IMR-90 (cell line): ENCODE data around the gene BHLHE23. TPM values are rescaled to one million over a fixed set of nuclear protein-coding genes. Genes with fewer than 3 reads are reported as not detected.

Experiments used
- ATAC-seq: fragments of 200-7000 bp; cut with Tn5 transposase; 2 replicates; pipeline ENCODE4 v1.9.1; 2020; ENCODE audit warnings: low read depth, mild to moderate bottlenecking, moderate library complexity
- BruUV-seq: library from RNA; stranded (reverse); fragments of 400-500 nt; replicated peaks from 2 replicates; lab custom pipeline; 2021; lab: Mats Ljungman, UMichigan
- CTCF ChIA-PET: fragments of 300-600 bp; formaldehyde crosslinking; extraction: SDS; loops from one replicate; lab custom pipeline; 2021; ENCODE audit warnings: antibody characterized with exemption; lab: Yijun Ruan, JAX
- POLR2A ChIA-PET: fragments of 300-600 bp; sonication (Branson Sonifier 250); formaldehyde crosslinking; loops from one replicate; lab custom pipeline; 2022; ENCODE audit warnings: antibody characterized with exemption; ENCODE audit not compliant: unreplicated experiment; lab: Charles Lee
- DNase-seq: peaks from one replicate; pipeline ENCODE4 v3.0.0; 2013
- H2AFZ ChIP-seq: replicated peaks from 2 replicates; pipeline ENCODE3; 2013; ENCODE audit warnings: low read length, mild to moderate bottlenecking; ENCODE audit not compliant: poor library complexity
- H2AK5ac ChIP-seq: 2 replicates; pipeline ENCODE4 v1.6.1; 2013; ENCODE audit warnings: low read depth, low read length, inconsistent platforms
- H2AK9ac ChIP-seq: replicated peaks from 2 replicates; pipeline ENCODE3; 2013; ENCODE audit warnings: mild to moderate bottlenecking, low read depth, low read length, moderate library complexity; ENCODE audit not compliant: poor library complexity
- H2BK120ac ChIP-seq: 2 replicates; pipeline ENCODE4 v1.6.1; 2013; ENCODE audit warnings: low read depth, low read length, inconsistent platforms
- H2BK15ac ChIP-seq: 3 replicates; pipeline ENCODE4 v1.6.1; 2013; ENCODE audit warnings: low read depth, low read length, inconsistent platforms
- H2BK20ac ChIP-seq: 2 replicates; pipeline ENCODE4 v1.6.1; 2013; ENCODE audit warnings: low read depth, mild to moderate bottlenecking, inconsistent platforms, low read length, moderate library complexity
- H2BK5ac ChIP-seq: 2 replicates; pipeline ENCODE4 v1.6.1; 2013; ENCODE audit warnings: mild to moderate bottlenecking, low read depth, low read length, inconsistent platforms; ENCODE audit not compliant: poor library complexity, severe bottlenecking
- H3K14ac ChIP-seq: replicated peaks from 2 replicates; pipeline ENCODE4 v1.6.1; 2013; ENCODE audit warnings: low read depth, low read length, inconsistent platforms
- H3K18ac ChIP-seq: 2 replicates; pipeline ENCODE4 v1.6.1; 2013; ENCODE audit warnings: low read depth, low read length, control low read depth
- H3K23ac ChIP-seq: 2 replicates; pipeline ENCODE4 v1.6.1; 2013; ENCODE audit warnings: low read depth, low read length, inconsistent platforms
- H3K27ac ChIP-seq: 2 replicates; pipeline ENCODE4 v1.5.1; 2013; ENCODE audit warnings: mild to moderate bottlenecking, control low read depth, low read length; ENCODE audit not compliant: insufficient read depth
- H3K27me3 ChIP-seq: 2 replicates; pipeline ENCODE4 v1.6.1; 2013; ENCODE audit warnings: low read length; ENCODE audit not compliant: control insufficient read depth, insufficient read depth
- H3K36me3 ChIP-seq: 2 replicates; pipeline ENCODE4 v1.6.1; 2013; ENCODE audit warnings: low read length, mixed read lengths; ENCODE audit not compliant: control insufficient read depth, insufficient read depth
- H3K4ac ChIP-seq: 2 replicates; pipeline ENCODE4 v1.6.1; 2013; ENCODE audit warnings: low read depth, low read length, inconsistent platforms
- H3K4me1 ChIP-seq: 2 replicates; pipeline ENCODE4 v1.6.1; 2013; ENCODE audit warnings: low read length, mixed read lengths; ENCODE audit not compliant: control insufficient read depth, insufficient read depth
- H3K4me2 ChIP-seq: 2 replicates; pipeline ENCODE4 v1.6.1; 2013; ENCODE audit warnings: low read depth, mild to moderate bottlenecking, control low read depth, low read length, moderate library complexity
- H3K4me3 ChIP-seq: 2 replicates; pipeline ENCODE4 v1.5.1; 2013; ENCODE audit warnings: low read depth, mild to moderate bottlenecking, control low read depth, low read length, moderate library complexity; ENCODE audit not compliant: insufficient read depth
- H3K56ac ChIP-seq: 2 replicates; pipeline ENCODE4 v1.6.1; 2013; ENCODE audit warnings: low read length, inconsistent platforms; ENCODE audit not compliant: insufficient read depth; ENCODE audit errors: extremely low read depth
- H3K79me1 ChIP-seq, 2 experiments: 2 replicates each; pipeline ENCODE4 v1.6.1; 2013; ENCODE audit warnings: low read length in 2 of 2, inconsistent platforms in 1 of 2, low read depth in 1 of 2
- H3K9ac ChIP-seq: 2 replicates; pipeline ENCODE4 v1.6.1; 2013; ENCODE audit warnings: low read depth, low read length, control low read depth
- H3K9me1 ChIP-seq: 2 replicates; pipeline ENCODE4 v1.6.1; 2013; ENCODE audit warnings: low read length, inconsistent platforms; ENCODE audit not compliant: insufficient read depth
- H3K9me3 ChIP-seq: 2 replicates; pipeline ENCODE4 v1.6.1; 2013; ENCODE audit warnings: low read length; ENCODE audit not compliant: control insufficient read depth, insufficient read depth
- H4K20me1 ChIP-seq: 2 replicates; pipeline ENCODE4 v1.6.1; 2013; ENCODE audit warnings: low read length, inconsistent platforms; ENCODE audit not compliant: insufficient read depth
- H4K5ac ChIP-seq: 2 replicates; pipeline ENCODE4 v1.6.1; 2013; ENCODE audit warnings: mild to moderate bottlenecking, low read depth, low read length, control low read depth
- H4K8ac ChIP-seq, 2 experiments: 2 replicates each; pipeline ENCODE4 v1.6.1; 2013; ENCODE audit warnings: low read depth in 2 of 2, low read length in 2 of 2, control low read depth in 1 of 2, inconsistent platforms in 1 of 2
- H4K91ac ChIP-seq: 2 replicates; pipeline ENCODE4 v1.6.1; 2013; ENCODE audit warnings: low read depth, low read length, inconsistent platforms; ENCODE audit not compliant: insufficient read depth
- BHLHE40 ChIP-seq: fragments of 150-350 bp; IDR thresholded peaks from 2 replicates; pipeline ENCODE4 v1.6.1; 2016; ENCODE audit warnings: mild to moderate bottlenecking, low read depth, low read length
- CEBPB ChIP-seq: IDR thresholded peaks from 2 replicates; pipeline ENCODE4 v1.6.1; 2012; ENCODE audit warnings: low read depth, low read length, improper control_type of control experiment
- CHD1 ChIP-seq: IDR thresholded peaks from 2 replicates; pipeline ENCODE4 v1.6.1; 2012; ENCODE audit warnings: low read depth, low read length, improper control_type of control experiment
- CTCF ChIP-seq: conservative IDR thresholded peaks from 2 replicates; pipeline ENCODE4 v1.5.1; 2012; ENCODE audit warnings: mild to moderate bottlenecking, low read depth, low read length, improper control_type of control experiment
- ELK1 ChIP-seq: fragments of 150-350 bp; IDR thresholded peaks from 2 replicates; pipeline ENCODE4 v1.6.1; 2016; ENCODE audit warnings: low read depth, mild to moderate bottlenecking, low read length, moderate library complexity, borderline replicate concordance
- FOS ChIP-seq: fragments of 150-350 bp; IDR thresholded peaks from 2 replicates; pipeline ENCODE4 v1.6.1; 2016; ENCODE audit warnings: low read depth, low read length
- MAFK ChIP-seq: IDR thresholded peaks from 2 replicates; pipeline ENCODE4 v1.6.1; 2012; ENCODE audit warnings: low read depth, low read length, improper control_type of control experiment
- MAZ ChIP-seq: IDR thresholded peaks from 2 replicates; pipeline ENCODE4 v1.6.1; 2012; ENCODE audit warnings: low read depth, mild to moderate bottlenecking, low read length, improper control_type of control experiment, moderate library complexity, borderline replicate concordance
- MXI1 ChIP-seq: IDR thresholded peaks from 2 replicates; pipeline ENCODE4 v1.6.1; 2012; ENCODE audit warnings: low read depth, mild to moderate bottlenecking, low read length, moderate library complexity, borderline replicate concordance
- NFE2L2 ChIP-seq: fragments of 150-350 bp; IDR thresholded peaks from 2 replicates; pipeline ENCODE4 v1.6.1; 2016; ENCODE audit warnings: low read depth, mild to moderate bottlenecking, low read length
- POLR2A ChIP-seq: IDR thresholded peaks from 2 replicates; pipeline ENCODE4 v1.6.1; 2012; ENCODE audit warnings: mild to moderate bottlenecking, low read depth, low read length
- RAD21 ChIP-seq: IDR thresholded peaks from 2 replicates; pipeline ENCODE4 v1.6.1; 2012; ENCODE audit warnings: low read length, improper control_type of control experiment
- RCOR1 ChIP-seq: IDR thresholded peaks from 2 replicates; pipeline ENCODE4 v1.6.1; 2012; ENCODE audit warnings: mild to moderate bottlenecking, low read length, improper control_type of control experiment; ENCODE audit not compliant: insufficient replicate concordance
- RFX5 ChIP-seq: IDR thresholded peaks from 2 replicates; pipeline ENCODE4 v1.8.0; 2012; ENCODE audit warnings: low read depth, mild to moderate bottlenecking, low read length, moderate library complexity
- SMC3 ChIP-seq: fragments of 150-350 bp; IDR thresholded peaks from 2 replicates; pipeline ENCODE4 v1.6.1; 2016; ENCODE audit warnings: low read depth, mild to moderate bottlenecking, antibody characterized with exemption, low read length, moderate library complexity
- USF2 ChIP-seq: fragments of 150-350 bp; IDR thresholded peaks from 2 replicates; pipeline ENCODE4 v1.6.1; 2017; ENCODE audit warnings: mild to moderate bottlenecking, antibody characterized with exemption, low read length, low read depth
- WGBS, 2 experiments: methylation state at CpG; one replicate each; pipeline versions ENCODE4 v1.1.5 to v1.1.7; 2013; ENCODE audit warnings: missing lambda C conversion rate in 2 of 2; ENCODE audit not compliant: insufficient read length in 1 of 2; ENCODE audit errors: extremely low coverage in 2 of 2; 5-methylcytosine and 5-hydroxymethylcytosine counted together
- dilution Hi-C: fragments of 300-500 bp; cut with HindIII; formaldehyde crosslinking; loops from one replicate; pipeline ENCODE4 v1.14.3; 2018; ENCODE audit warnings: low sequenced_read_pairs; ENCODE audit not compliant: unreplicated experiment
- in situ Hi-C: fragments of 300-500 bp; cut with MboI; formaldehyde crosslinking; loops from 3 replicates; pipeline ENCODE4 v1.14.3; 2019; ENCODE audit warnings: low sequenced_read_pairs, inconsistent platforms, mixed read lengths
- intact Hi-C: fragments of 100-400 bp; cut with micrococcal nuclease; formaldehyde crosslinking; loops from 2 replicates; pipeline ENCODE4 v1.10.0; 2022
- polyA plus RNA-seq, 3 experiments: library from polyadenylated mRNA; depleted of rRNA; stranded (reverse); fragments of >200 nt; gene quantifications; 2 replicates each; pipeline ENCODE4 v1.2.3, GENCODE V29; 2012; ENCODE audit warnings: low replicate concordance in 1 of 3
- total RNA-seq: library from RNA; depleted of rRNA; stranded (reverse); fragments of >200 nt; gene quantifications from 2 replicates; pipeline ENCODE4 v1.2.3, GENCODE V29; 2012

The BHLHE23 gene
- total and polyA plus RNA-seq, 2 of the 4 experiments (the other 2 are of a cell fraction), result not detected

- no peaks in the 10 kb centered on the region for H3K4me1 ChIP-seq
- BruUV-seq, result no TSS peak
- POLR2A ChIA-PET, result no interaction called here
- no peak overlapping the region for H3K27ac ChIP-seq
- no peak overlapping the region for H3K18ac ChIP-seq
- no peak overlapping the region for H2AK5ac ChIP-seq
- H3K36me3 ChIP-seq, result no peaks in the 10 kb centered on the region
- no peak overlapping the region for H3K4me3 ChIP-seq
- H4K20me1 ChIP-seq, result no peaks in the 10 kb centered on the region
- TF ChIP-seq CEBPB, result no peak
- no peak for TF ChIP-seq ELK1
- TF ChIP-seq MAZ, result no peak
- no peak for TF ChIP-seq USF2
- TF ChIP-seq RCOR1, result no peak
- TF ChIP-seq SMC3, result no peak
- TF ChIP-seq MXI1, result no peak
- no peak for TF ChIP-seq RFX5
- TF ChIP-seq MAFK, result no peak
- no peak for TF ChIP-seq NFE2L2
- no peak for TF ChIP-seq CHD1
- TF ChIP-seq BHLHE40, result no peak
- no peak for TF ChIP-seq POLR2A
- TF ChIP-seq FOS, result no peak
- TF ChIP-seq RAD21, result no peak
- TF ChIP-seq CTCF, result no peak
- no peak for DNase-seq
- no peak for ATAC-seq
- H2BK120ac ChIP-seq, result no peak overlapping the region
- peaks cover 70% of the 10 kb centered on the region for H3K27me3 ChIP-seq
- no peak overlapping the region for H3K4me2 ChIP-seq
- H2AFZ ChIP-seq, result no peak overlapping the region
- 86% methylated on average over 2 of the region's 15 CpGs; no CpG with 5 or more reads in 1 of the 2 experiments for WGBS, 2 experiments
- CTCF ChIA-PET, result no interaction called here
- no peak overlapping the region for H4K5ac ChIP-seq
- no peak overlapping the region for H3K23ac ChIP-seq
- in situ Hi-C loops (loop anchor here (10.0 to 25.0 kb wide), 2 partner anchors 140 to 328 kb away; no protein-coding TSS in a partner anchor), dilution Hi-C loops (no loop called here), intact Hi-C loops (no loop called here)
- H2BK15ac ChIP-seq, result no peak overlapping the region
- H4K8ac ChIP-seq, result no peak overlapping the region
- no peak overlapping the region for H2AK9ac ChIP-seq
- H3K9me3 ChIP-seq, result peaks cover 13% of the 10 kb centered on the region
- no peak overlapping the region for H3K56ac ChIP-seq
- H2BK5ac ChIP-seq, result no peak overlapping the region
- no peaks in the 10 kb centered on the region for H3K9me1 ChIP-seq
- H3K4ac ChIP-seq, result no peak overlapping the region
- H2BK20ac ChIP-seq, result no peak overlapping the region
- no peak overlapping the region for H3K14ac ChIP-seq
- H4K91ac ChIP-seq, result no peak overlapping the region
- no peak overlapping the region for H3K9ac ChIP-seq
- H3K79me1 ChIP-seq, result no peaks in the 10 kb centered on the region
Measured at GRCh38 chr20:63015147-63015661, 8.4 kb upstream of the BHLHE23 start.
